GM10266 (cell line): ENCODE data around the gene EIF2B1.

Experiments used
- DNase-seq: peaks from one replicate; pipeline ENCODE4 v3.0.0; 2012; ENCODE audit errors: extremely low spot score
- CTCF ChIP-seq: IDR thresholded peaks from 2 replicates; pipeline ENCODE4 v1.5.1; 2012; ENCODE audit warnings: mild to moderate bottlenecking, low read depth; ENCODE audit not compliant: control insufficient read depth, insufficient read depth; ENCODE audit errors: missing control alignments

Gene EIF2B1

GRCh38 chr12:123645878-123646277 is 12.4 kb upstream of the EIF2B1 start:
- no peak for TF ChIP-seq CTCF

GRCh38 chr12:123645380-123645779 is 11.9 kb upstream of the EIF2B1 start:
- TF ChIP-seq CTCF: no peak
- DNase-seq: no peak

More at GRCh38 chr12:123645878-123646277, 12.4 kb upstream of the EIF2B1 start:
- DNase-seq: no peak

- DNase-seq: no peak
- no peak for TF ChIP-seq CTCF
Measured at GRCh38 chr12:123643911-123644310, 10.4 kb upstream of the EIF2B1 start.

GRCh38 chr12:123634142-123634561 is 666 bp upstream of the EIF2B1 start:
- DNase-seq: no peak
- no peak for TF ChIP-seq CTCF

- TF ChIP-seq CTCF: no peak
- DNase-seq: no peak
Measured at GRCh38 chr12:123621619-123622530, 11.6 kb downstream of the EIF2B1 start.

GRCh38 chr12:123621101-123621500 is 12.4 kb downstream of the EIF2B1 start:
- TF ChIP-seq CTCF: no peak
- no peak for DNase-seq

- no peak for DNase-seq
- no peak for TF ChIP-seq CTCF
Measured at GRCh38 chr12:123617580-123617979, 15.9 kb downstream of the EIF2B1 start.
